HG03460 (cell line): ENCODE measurements around the gene RPL7L1.
"Not testable (repeated sequence)": the region's sequence is repeated elsewhere in the genome, so short reads cannot be mapped to it uniquely, and the experiment has no call there.

Experiments
- ATAC-seq: cut with Tn5 transposase; IDR thresholded peaks from one replicate; pipeline ENCODE4 v1.9.1; 2021; ENCODE audit not compliant: unreplicated experiment

Gene RPL7L1

GRCh38 chr6:42879372-42880239 lies at the start of gene RPL7L1:
Gene RPL7L1, plus strand, starts transcription at chr6:42879616. Its CDS starts 295 bp downstream, at chr6:42879911.
- peak; percentile 81 for ATAC-seq

- ATAC-seq: no peak
Observed at GRCh38 chr6:42831237-42831636, 48.2 kb upstream of the RPL7L1 start.

- no peak for ATAC-seq
Observed at GRCh38 chr6:42834056-42834455, 45.4 kb upstream of the RPL7L1 start.

GRCh38 chr6:42841844-42842584 lies 37.4 kb upstream of the RPL7L1 start:
- no peak for ATAC-seq

- ATAC-seq: no peak
Observed at GRCh38 chr6:42845327-42845694, 34.1 kb upstream of the RPL7L1 start.

- no peak for ATAC-seq
Observed at GRCh38 chr6:42846505-42846904, 32.9 kb upstream of the RPL7L1 start.

GRCh38 chr6:42848700-42849099 lies 30.7 kb upstream of the RPL7L1 start:
- no peak for ATAC-seq

- no peak for ATAC-seq
Observed at GRCh38 chr6:42851599-42851998, 27.8 kb upstream of the RPL7L1 start.

- no peak for ATAC-seq
Observed at GRCh38 chr6:42860036-42860435, 19.4 kb upstream of the RPL7L1 start.

GRCh38 chr6:42860481-42860880 lies 18.9 kb upstream of the RPL7L1 start:
- ATAC-seq: no peak

GRCh38 chr6:42864602-42865001 lies 14.8 kb upstream of the RPL7L1 start:
- ATAC-seq: no peak

- ATAC-seq: no peak
Observed at GRCh38 chr6:42870145-42870936, 9.1 kb upstream of the RPL7L1 start.

- ATAC-seq: no peak
Observed at GRCh38 chr6:42871711-42872110, 7.7 kb upstream of the RPL7L1 start.

- no peak for ATAC-seq
Observed at GRCh38 chr6:42873313-42873712, 6.1 kb upstream of the RPL7L1 start.

- ATAC-seq: no peak
Observed at GRCh38 chr6:42877695-42878094, 1.7 kb upstream of the RPL7L1 start.

GRCh38 chr6:42880240-42880817 lies 913 bp downstream of the RPL7L1 start:
- ATAC-seq: not testable (repeated sequence)

GRCh38 chr6:42880871-42881270 lies 1.5 kb downstream of the RPL7L1 start:
- ATAC-seq: not testable (repeated sequence)

- no peak for ATAC-seq
Observed at GRCh38 chr6:42885702-42886101, 6.3 kb downstream of the RPL7L1 start.

- not testable (repeated sequence) for ATAC-seq
Observed at GRCh38 chr6:42888201-42888600, 8.8 kb downstream of the RPL7L1 start.

GRCh38 chr6:42889815-42890214 lies 10.4 kb downstream of the RPL7L1 start:
- ATAC-seq: no peak
